HL-60 (cell line): Measurements from ENCODE around the gene COMMD1.

Experiments
- GABPA ChIP-seq: IDR thresholded peaks from 2 replicates; pipeline ENCODE4 v1.6.1; 2012; ENCODE audit warnings: low read depth
- POLR2AphosphoS5 ChIP-seq: IDR thresholded peaks from 2 replicates; pipeline ENCODE4 v1.6.1; 2012; ENCODE audit warnings: low read depth
- SPI1 ChIP-seq: IDR thresholded peaks from 2 replicates; pipeline ENCODE4 v1.6.1; 2012; ENCODE audit warnings: low read depth, mild to moderate bottlenecking, borderline replicate concordance
- TF ChIP-seq, protein P1 (sequence below): IDR thresholded peaks from one replicate; pipeline ENCODE4 v1.5.1; 2011; ENCODE audit warnings: low read length, control low read depth, inconsistent platforms; ENCODE audit not compliant: insufficient read depth
- TF ChIP-seq, protein P2 (sequence below): IDR thresholded peaks from 2 replicates; pipeline ENCODE4 v1.6.1; 2012; ENCODE audit warnings: low read depth; ENCODE audit not compliant: insufficient replicate concordance

DNA sequence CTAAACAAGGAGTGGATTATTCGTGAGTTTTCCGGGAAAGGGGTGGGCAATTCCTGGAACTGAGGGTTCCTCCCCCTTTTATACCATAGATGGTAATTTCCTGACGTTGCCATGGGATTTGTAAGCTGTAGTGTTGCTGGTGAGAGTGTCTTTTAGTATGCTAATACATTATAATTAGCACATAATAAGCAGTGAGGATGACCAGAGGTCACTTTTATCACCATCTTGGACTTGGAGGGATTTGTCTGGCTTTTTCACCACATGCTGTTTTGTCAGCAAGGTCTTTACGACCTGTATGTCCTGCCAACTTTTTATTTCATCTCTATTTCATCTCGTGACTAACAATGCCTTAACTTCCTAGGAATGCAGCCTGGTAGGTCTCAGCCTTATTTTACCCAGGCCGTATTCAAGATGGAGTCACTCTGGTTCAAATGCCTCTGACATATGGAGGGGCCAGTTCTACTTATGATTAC, 165.7 kb downstream of the COMMD1 start:
- TF ChIP-seq, protein P1, sequence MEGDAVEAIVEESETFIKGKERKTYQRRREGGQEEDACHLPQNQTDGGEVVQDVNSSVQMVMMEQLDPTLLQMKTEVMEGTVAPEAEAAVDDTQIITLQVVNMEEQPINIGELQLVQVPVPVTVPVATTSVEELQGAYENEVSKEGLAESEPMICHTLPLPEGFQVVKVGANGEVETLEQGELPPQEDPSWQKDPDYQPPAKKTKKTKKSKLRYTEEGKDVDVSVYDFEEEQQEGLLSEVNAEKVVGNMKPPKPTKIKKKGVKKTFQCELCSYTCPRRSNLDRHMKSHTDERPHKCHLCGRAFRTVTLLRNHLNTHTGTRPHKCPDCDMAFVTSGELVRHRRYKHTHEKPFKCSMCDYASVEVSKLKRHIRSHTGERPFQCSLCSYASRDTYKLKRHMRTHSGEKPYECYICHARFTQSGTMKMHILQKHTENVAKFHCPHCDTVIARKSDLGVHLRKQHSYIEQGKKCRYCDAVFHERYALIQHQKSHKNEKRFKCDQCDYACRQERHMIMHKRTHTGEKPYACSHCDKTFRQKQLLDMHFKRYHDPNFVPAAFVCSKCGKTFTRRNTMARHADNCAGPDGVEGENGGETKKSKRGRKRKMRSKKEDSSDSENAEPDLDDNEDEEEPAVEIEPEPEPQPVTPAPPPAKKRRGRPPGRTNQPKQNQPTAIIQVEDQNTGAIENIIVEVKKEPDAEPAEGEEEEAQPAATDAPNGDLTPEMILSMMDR = no peak
- no peak for TF ChIP-seq POLR2AphosphoS5
- TF ChIP-seq, protein P2, sequence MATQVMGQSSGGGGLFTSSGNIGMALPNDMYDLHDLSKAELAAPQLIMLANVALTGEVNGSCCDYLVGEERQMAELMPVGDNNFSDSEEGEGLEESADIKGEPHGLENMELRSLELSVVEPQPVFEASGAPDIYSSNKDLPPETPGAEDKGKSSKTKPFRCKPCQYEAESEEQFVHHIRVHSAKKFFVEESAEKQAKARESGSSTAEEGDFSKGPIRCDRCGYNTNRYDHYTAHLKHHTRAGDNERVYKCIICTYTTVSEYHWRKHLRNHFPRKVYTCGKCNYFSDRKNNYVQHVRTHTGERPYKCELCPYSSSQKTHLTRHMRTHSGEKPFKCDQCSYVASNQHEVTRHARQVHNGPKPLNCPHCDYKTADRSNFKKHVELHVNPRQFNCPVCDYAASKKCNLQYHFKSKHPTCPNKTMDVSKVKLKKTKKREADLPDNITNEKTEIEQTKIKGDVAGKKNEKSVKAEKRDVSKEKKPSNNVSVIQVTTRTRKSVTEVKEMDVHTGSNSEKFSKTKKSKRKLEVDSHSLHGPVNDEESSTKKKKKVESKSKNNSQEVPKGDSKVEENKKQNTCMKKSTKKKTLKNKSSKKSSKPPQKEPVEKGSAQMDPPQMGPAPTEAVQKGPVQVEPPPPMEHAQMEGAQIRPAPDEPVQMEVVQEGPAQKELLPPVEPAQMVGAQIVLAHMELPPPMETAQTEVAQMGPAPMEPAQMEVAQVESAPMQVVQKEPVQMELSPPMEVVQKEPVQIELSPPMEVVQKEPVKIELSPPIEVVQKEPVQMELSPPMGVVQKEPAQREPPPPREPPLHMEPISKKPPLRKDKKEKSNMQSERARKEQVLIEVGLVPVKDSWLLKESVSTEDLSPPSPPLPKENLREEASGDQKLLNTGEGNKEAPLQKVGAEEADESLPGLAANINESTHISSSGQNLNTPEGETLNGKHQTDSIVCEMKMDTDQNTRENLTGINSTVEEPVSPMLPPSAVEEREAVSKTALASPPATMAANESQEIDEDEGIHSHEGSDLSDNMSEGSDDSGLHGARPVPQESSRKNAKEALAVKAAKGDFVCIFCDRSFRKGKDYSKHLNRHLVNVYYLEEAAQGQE = no peak
- no peak for TF ChIP-seq GABPA
- TF ChIP-seq SPI1 = no peak
